ENCODE measurements around the gene PSTPIP1.

DNA sequence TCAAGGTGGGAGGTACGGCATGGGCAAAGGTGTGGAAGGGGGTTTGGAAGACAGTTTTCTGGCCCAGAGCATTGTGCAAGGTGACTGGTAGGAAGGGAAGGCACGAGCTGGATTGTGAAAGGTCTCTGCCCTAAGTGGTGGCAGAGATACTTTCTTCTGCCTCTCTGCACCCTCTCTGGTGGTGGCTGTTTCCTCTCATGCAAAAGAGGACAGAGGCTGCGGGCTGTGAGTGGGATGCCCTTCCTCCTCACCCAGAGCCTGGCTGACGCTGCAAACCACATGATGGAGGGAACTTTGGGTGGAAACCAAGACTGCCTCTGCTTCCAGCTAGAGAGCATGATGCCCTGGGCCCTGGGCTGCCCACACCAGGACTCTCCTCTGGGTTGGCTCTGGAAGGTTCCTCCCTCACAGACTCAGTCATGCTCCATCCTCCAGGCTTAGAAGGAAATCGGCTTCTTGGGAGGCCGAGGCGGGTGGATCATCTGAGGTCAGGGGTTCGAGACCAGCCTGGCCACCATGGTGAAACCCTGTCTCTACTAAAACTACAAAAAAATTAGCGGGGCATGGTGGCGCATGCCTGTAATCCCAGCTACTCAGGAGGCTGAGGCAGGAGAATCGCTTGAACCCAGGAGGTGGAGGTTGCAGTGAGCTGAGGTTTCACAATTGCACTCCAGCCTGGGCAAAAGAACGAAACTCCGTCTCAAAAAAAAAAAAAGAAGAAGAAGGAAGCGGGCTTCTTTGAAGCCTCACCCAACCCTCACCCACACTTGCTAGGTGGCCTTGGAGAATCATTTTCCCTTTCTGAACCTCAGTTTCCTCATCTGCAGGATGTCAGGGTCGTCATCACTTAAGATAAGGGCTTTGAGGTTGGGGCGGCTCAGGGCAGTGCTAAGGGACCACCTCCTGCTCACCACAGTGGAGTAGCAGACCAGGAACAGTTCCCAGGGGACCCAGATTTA, 8.3 kb downstream of the PSTPIP1 start:
- no peak for TF ChIP-seq CTCF (IDR thresholded peaks at IDR 0.05)
- no peak for TF ChIP-seq POLR2A (IDR thresholded peaks at IDR 0.05)

Data from Peyer's patch (tissue), 4 donors.